ENCODE measurements around the gene SDK2. TPM values are rescaled to one million over a fixed set of nuclear protein-coding genes. Genes with fewer than 3 reads are reported as not detected.

Gene SDK2
- total RNA-seq, 1 experiment from 2014 or later: 0.67 TPM

DNA sequence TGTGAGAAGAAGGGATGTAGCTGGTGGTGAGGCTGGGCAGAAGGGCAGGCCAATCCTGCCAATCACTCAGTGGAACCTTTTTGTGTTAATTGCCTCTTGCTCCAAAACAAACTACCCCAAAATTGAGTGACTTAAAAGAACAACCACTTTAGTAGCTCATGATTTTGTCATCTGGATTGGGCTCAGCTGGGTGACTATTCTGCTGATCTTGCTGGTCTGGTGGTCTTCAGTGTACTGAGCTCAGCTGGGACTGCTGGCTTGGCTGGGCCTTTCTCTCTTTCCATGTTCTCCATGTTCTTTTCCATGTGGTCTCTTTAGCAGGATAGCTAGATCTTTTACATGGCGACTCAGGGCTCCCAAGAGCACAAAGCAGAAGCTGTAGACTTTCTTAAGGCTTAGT is 37.7 kb upstream of the SDK2 start:
- no peak for TF ChIP-seq EZH2 (IDR thresholded peaks at IDR 0.05; ENCODE audit: borderline replicate concordance, low read depth, low read length, poor library complexity, severe bottlenecking)
- TF ChIP-seq, protein P1, sequence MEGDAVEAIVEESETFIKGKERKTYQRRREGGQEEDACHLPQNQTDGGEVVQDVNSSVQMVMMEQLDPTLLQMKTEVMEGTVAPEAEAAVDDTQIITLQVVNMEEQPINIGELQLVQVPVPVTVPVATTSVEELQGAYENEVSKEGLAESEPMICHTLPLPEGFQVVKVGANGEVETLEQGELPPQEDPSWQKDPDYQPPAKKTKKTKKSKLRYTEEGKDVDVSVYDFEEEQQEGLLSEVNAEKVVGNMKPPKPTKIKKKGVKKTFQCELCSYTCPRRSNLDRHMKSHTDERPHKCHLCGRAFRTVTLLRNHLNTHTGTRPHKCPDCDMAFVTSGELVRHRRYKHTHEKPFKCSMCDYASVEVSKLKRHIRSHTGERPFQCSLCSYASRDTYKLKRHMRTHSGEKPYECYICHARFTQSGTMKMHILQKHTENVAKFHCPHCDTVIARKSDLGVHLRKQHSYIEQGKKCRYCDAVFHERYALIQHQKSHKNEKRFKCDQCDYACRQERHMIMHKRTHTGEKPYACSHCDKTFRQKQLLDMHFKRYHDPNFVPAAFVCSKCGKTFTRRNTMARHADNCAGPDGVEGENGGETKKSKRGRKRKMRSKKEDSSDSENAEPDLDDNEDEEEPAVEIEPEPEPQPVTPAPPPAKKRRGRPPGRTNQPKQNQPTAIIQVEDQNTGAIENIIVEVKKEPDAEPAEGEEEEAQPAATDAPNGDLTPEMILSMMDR (conservative IDR thresholded peaks at IDR 0.05; ENCODE audit: low read depth, low read length): no peak
- CTCF ChIA-PET: no interaction called here
- H3K36me3 ChIP-seq (ENCODE audit: insufficient read depth, low read length, poor library complexity, severe bottlenecking): no peaks in the 10 kb centered on the region
- H3K27me3 ChIP-seq (replicated peaks; ENCODE audit: insufficient read depth, low read depth, low read length, poor library complexity): peaks cover 18% of the 10 kb centered on the region
- no peak overlapping the region for H3K4me3 ChIP-seq (ENCODE audit: low read depth, low read length, poor library complexity, severe bottlenecking)
- POLR2A ChIA-PET (ENCODE audit: low non-redundant PET): no interaction called here
- no TSS peak for BruUV-seq (replicated peaks)
- H3K27ac ChIP-seq (ENCODE audit: low read depth, low read length, poor library complexity, severe bottlenecking): no peak overlapping the region
- no peaks in the 10 kb centered on the region for H3K9me3 ChIP-seq (ENCODE audit: low read depth, low read length, poor library complexity, severe bottlenecking)
- DNase-seq (ENCODE audit: low spot score): no peak
- no peaks in the 10 kb centered on the region for H3K4me1 ChIP-seq (ENCODE audit: insufficient read depth, low read length, poor library complexity, severe bottlenecking)
- intact Hi-C loops (cut with micrococcal nuclease; ENCODE audit: unreplicated experiment): no loop called here

DNA sequence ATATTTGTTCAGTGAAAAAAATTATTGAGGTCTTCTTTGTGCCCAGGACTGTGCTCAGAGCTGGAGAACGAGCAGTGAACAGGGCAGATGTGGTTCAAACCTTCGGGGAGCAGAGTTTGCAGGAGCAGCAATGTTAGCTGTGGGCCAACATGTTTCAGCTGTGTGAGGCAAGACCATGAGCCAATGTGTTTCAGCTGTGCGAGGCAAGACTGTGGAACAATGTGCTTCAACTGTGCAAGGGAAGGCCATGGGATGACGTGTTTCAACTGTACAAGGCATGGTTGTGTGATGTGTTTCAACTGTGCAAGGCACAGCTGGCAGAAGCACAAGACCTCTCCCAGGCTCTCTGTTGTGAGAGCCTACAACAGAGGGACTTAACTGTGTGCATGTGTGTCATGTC is 35.2 kb upstream of the SDK2 start:
- Histone ChIP-seq H3K4me1 (ENCODE audit: insufficient read depth, low read length, poor library complexity, severe bottlenecking) (no peaks in the 10 kb centered on the region), H3K4me3 (ENCODE audit: low read depth, low read length, poor library complexity, severe bottlenecking) (no peak overlapping the region), H3K27ac (ENCODE audit: low read depth, low read length, poor library complexity, severe bottlenecking) (no peak overlapping the region), H3K9me3 (ENCODE audit: low read depth, low read length, poor library complexity, severe bottlenecking) (no peaks in the 10 kb centered on the region), H3K27me3 (replicated peaks; ENCODE audit: insufficient read depth, low read depth, low read length, poor library complexity) (peaks cover 26% of the 10 kb centered on the region), H3K36me3 (ENCODE audit: insufficient read depth, low read length, poor library complexity, severe bottlenecking) (no peaks in the 10 kb centered on the region)
- CTCF ChIA-PET: no interaction called here
- intact Hi-C loops (cut with micrococcal nuclease; ENCODE audit: unreplicated experiment): no loop called here
- DNase-seq (ENCODE audit: low spot score): no peak
- BruUV-seq (replicated peaks): no TSS peak
- POLR2A ChIA-PET (ENCODE audit: low non-redundant PET): no interaction called here
- TF ChIP-seq, protein P1 (conservative IDR thresholded peaks at IDR 0.05; ENCODE audit: low read depth, low read length): no peak
- no peak for TF ChIP-seq EZH2 (IDR thresholded peaks at IDR 0.05; ENCODE audit: borderline replicate concordance, low read depth, low read length, poor library complexity, severe bottlenecking)

DNA sequence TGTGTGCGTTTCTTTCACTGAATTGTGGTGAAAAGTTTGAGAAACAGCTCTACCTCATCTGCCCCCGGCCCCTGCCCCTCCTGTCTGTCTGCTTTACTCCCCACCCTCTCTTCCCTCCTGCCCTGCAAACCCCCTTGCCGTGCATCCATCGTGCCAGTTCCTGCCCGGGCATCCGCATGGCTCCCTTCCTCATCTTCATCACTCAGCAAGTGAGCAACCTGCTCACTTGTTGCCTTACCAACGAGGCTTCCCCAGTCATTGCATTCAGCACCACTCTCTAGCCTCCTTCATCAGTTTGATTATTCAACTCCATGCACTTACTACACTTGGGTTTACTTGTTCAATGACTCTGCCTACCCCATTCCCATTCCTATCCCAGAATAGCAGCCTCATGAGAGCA is 34.8 kb upstream of the SDK2 start:
- Histone ChIP-seq H3K9me3 (ENCODE audit: low read depth, low read length, poor library complexity, severe bottlenecking) (no peaks in the 10 kb centered on the region), H3K36me3 (ENCODE audit: insufficient read depth, low read length, poor library complexity, severe bottlenecking) (no peaks in the 10 kb centered on the region), H3K27me3 (replicated peaks; ENCODE audit: insufficient read depth, low read depth, low read length, poor library complexity) (peaks cover 26% of the 10 kb centered on the region), H3K4me1 (ENCODE audit: insufficient read depth, low read length, poor library complexity, severe bottlenecking) (no peaks in the 10 kb centered on the region), H3K4me3 (ENCODE audit: low read depth, low read length, poor library complexity, severe bottlenecking) (no peak overlapping the region), H3K27ac (ENCODE audit: low read depth, low read length, poor library complexity, severe bottlenecking) (no peak overlapping the region)
- CTCF ChIA-PET: no interaction called here
- BruUV-seq (replicated peaks): no TSS peak
- intact Hi-C loops (cut with micrococcal nuclease; ENCODE audit: unreplicated experiment): no loop called here
- TF ChIP-seq, protein P1 (conservative IDR thresholded peaks at IDR 0.05; ENCODE audit: low read depth, low read length): no peak
- no peak for TF ChIP-seq EZH2 (IDR thresholded peaks at IDR 0.05; ENCODE audit: borderline replicate concordance, low read depth, low read length, poor library complexity, severe bottlenecking)
- POLR2A ChIA-PET (ENCODE audit: low non-redundant PET): no interaction called here
- no peak for DNase-seq (ENCODE audit: low spot score)
